Measurements from ENCODE around the gene MARCHF3. TPM values are rescaled to one million over a fixed set of nuclear protein-coding genes. Genes with fewer than 3 reads are reported as not detected.
A peak's percentile ranks its signal among the peaks of the same experiment; 100 is the strongest.

The MARCHF3 gene
- total RNA-seq, 1 donor from 2014 or later, result 16.5 TPM

GRCh38 chr5:127077366-127077765, 47.0 kb upstream of the MARCHF3 start:
- FAIRE-seq (no peak), DNase-seq (ENCODE audit: low read depth) (no peak)
- H2AFZ ChIP-seq (ENCODE audit: low read depth, low read length), result no peak overlapping the region
- H3K4me3 ChIP-seq (ENCODE audit: insufficient read depth, low read depth, low read length), result no peak overlapping the region
- Mint-ChIP-seq H3K27me3 (ENCODE audit: low read depth, unreplicated experiment) (peaks cover 6% of the 10 kb centered on the region), H3K4me3 (ENCODE audit: unreplicated experiment) (no peak overlapping the region), H3K9me3 (ENCODE audit: unreplicated experiment) (peaks cover 1% of the 10 kb centered on the region), H3K36me3 (ENCODE audit: low read depth, unreplicated experiment) (no peaks in the 10 kb centered on the region), H3K4me1 (ENCODE audit: low read depth, unreplicated experiment) (peaks cover 36% of the 10 kb centered on the region), H3K27ac (ENCODE audit: unreplicated experiment) (no peak overlapping the region)
- no peak overlapping the region for H3K4me2 ChIP-seq (ENCODE audit: low read length)
- H3K36me3 ChIP-seq (ENCODE audit: insufficient read depth, low read length), result no peaks in the 10 kb centered on the region
- H4K20me1 ChIP-seq (ENCODE audit: insufficient read depth, low read length), result no peaks in the 10 kb centered on the region
- H3K79me2 ChIP-seq (ENCODE audit: insufficient read depth, low read length), result no peaks in the 10 kb centered on the region
- H3K4me1 ChIP-seq (ENCODE audit: insufficient read depth, low read length), result peaks cover 11% of the 10 kb centered on the region
- no peaks in the 10 kb centered on the region for H3K9me3 ChIP-seq (ENCODE audit: insufficient read depth, low read depth, low read length)
- H3K27ac ChIP-seq (ENCODE audit: low read depth, low read length), result no peak overlapping the region
- no peak overlapping the region for H3K9ac ChIP-seq (ENCODE audit: low read length)
- no peaks in the 10 kb centered on the region for H3K27me3 ChIP-seq (ENCODE audit: insufficient read depth, low read length)
- TF ChIP-seq EZH2 (IDR thresholded peaks at IDR 0.05; ENCODE audit: insufficient read depth, low read length), result no peak
- TF ChIP-seq, protein P1, sequence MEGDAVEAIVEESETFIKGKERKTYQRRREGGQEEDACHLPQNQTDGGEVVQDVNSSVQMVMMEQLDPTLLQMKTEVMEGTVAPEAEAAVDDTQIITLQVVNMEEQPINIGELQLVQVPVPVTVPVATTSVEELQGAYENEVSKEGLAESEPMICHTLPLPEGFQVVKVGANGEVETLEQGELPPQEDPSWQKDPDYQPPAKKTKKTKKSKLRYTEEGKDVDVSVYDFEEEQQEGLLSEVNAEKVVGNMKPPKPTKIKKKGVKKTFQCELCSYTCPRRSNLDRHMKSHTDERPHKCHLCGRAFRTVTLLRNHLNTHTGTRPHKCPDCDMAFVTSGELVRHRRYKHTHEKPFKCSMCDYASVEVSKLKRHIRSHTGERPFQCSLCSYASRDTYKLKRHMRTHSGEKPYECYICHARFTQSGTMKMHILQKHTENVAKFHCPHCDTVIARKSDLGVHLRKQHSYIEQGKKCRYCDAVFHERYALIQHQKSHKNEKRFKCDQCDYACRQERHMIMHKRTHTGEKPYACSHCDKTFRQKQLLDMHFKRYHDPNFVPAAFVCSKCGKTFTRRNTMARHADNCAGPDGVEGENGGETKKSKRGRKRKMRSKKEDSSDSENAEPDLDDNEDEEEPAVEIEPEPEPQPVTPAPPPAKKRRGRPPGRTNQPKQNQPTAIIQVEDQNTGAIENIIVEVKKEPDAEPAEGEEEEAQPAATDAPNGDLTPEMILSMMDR (IDR thresholded peaks at IDR 0.05; ENCODE audit: insufficient read depth, low read depth, low read length), result no peak

DNA sequence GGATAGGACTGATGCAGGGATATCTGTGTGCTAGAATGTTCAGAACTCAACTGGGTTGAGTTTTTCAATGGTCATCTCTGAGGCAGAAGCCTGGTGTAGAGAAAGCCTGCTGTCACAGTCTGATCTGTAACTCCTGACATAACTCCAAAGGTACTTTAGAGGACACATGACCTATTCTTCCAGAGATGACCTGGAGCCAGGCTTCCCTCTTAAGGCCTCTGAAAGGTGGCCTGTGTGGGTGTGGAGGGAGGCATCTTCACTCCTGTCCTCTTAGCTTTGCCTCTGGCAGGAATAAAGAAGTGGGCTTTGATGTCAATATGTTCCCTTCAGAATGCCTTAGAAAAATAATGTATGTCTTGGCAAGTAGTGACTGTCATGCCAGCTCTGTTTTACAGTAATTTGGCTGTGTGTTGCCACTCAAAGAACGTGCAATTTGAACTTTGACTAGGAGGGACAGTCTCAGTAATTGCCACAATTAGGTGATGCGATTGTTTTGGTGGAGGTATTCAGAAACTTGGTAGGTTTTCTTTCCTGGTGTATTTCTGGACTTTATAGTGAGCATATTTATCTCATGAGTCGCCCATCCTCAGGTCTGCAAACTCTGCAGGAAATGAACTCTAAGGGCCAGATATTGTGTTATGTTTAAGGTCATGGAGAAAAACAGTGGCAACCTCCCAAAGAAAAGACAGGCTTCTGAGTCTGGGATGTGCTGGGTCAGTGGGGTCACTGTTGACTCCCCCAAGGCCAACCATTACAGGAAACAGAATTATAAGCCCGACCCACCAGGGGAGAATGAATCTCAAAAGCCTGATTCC, 46.2 kb upstream of the MARCHF3 start:
- H3K36me3 Mint-ChIP-seq (ENCODE audit: low read depth, unreplicated experiment), result no peaks in the 10 kb centered on the region
- no peak overlapping the region for H2AFZ ChIP-seq (ENCODE audit: low read depth, low read length)
- peaks cover 6% of the 10 kb centered on the region for H3K27me3 Mint-ChIP-seq (ENCODE audit: low read depth, unreplicated experiment)
- peaks cover 36% of the 10 kb centered on the region for H3K4me1 Mint-ChIP-seq (ENCODE audit: low read depth, unreplicated experiment)
- H3K4me2 ChIP-seq (ENCODE audit: low read length), result peak overlapping the region; percentile 64
- H3K27ac Mint-ChIP-seq (ENCODE audit: unreplicated experiment), result peak overlapping the region; percentile 5
- TF ChIP-seq, protein P1 (IDR thresholded peaks at IDR 0.05; ENCODE audit: insufficient read depth, low read depth, low read length), result no peak
- TF ChIP-seq EZH2 (IDR thresholded peaks at IDR 0.05; ENCODE audit: insufficient read depth, low read length), result no peak
- peak; percentile 20 for DNase-seq (ENCODE audit: low read depth)
- peaks cover 1% of the 10 kb centered on the region for H3K9me3 Mint-ChIP-seq (ENCODE audit: unreplicated experiment)
- H3K4me3 Mint-ChIP-seq (ENCODE audit: unreplicated experiment), result no peak overlapping the region
- H4K20me1 ChIP-seq (ENCODE audit: insufficient read depth, low read length), result no peaks in the 10 kb centered on the region
- no peaks in the 10 kb centered on the region for H3K79me2 ChIP-seq (ENCODE audit: insufficient read depth, low read length)
- peak; percentile 69 for FAIRE-seq
- H3K9me3 ChIP-seq (ENCODE audit: insufficient read depth, low read depth, low read length), result no peaks in the 10 kb centered on the region
- H3K4me1 ChIP-seq (ENCODE audit: insufficient read depth, low read length), result peaks cover 11% of the 10 kb centered on the region
- H3K27ac ChIP-seq (ENCODE audit: low read depth, low read length), result no peak overlapping the region
- H3K36me3 ChIP-seq (ENCODE audit: insufficient read depth, low read length), result no peaks in the 10 kb centered on the region
- H3K9ac ChIP-seq (ENCODE audit: low read length), result no peak overlapping the region
- H3K4me3 ChIP-seq (ENCODE audit: insufficient read depth, low read depth, low read length), result no peak overlapping the region
- H3K27me3 ChIP-seq (ENCODE audit: insufficient read depth, low read length), result no peaks in the 10 kb centered on the region

GRCh38 chr5:127074466-127074865, 44.1 kb upstream of the MARCHF3 start:
- Mint-ChIP-seq H3K36me3 (ENCODE audit: low read depth, unreplicated experiment) (no peaks in the 10 kb centered on the region), H3K4me3 (ENCODE audit: unreplicated experiment) (no peak overlapping the region), H3K4me1 (ENCODE audit: low read depth, unreplicated experiment) (peaks cover 29% of the 10 kb centered on the region), H3K27me3 (ENCODE audit: low read depth, unreplicated experiment) (peaks cover 6% of the 10 kb centered on the region), H3K9me3 (ENCODE audit: unreplicated experiment) (peaks cover 1% of the 10 kb centered on the region), H3K27ac (ENCODE audit: unreplicated experiment) (no peak overlapping the region)
- H3K27ac ChIP-seq (ENCODE audit: low read depth, low read length), result no peak overlapping the region
- H4K20me1 ChIP-seq (ENCODE audit: insufficient read depth, low read length), result no peaks in the 10 kb centered on the region
- H3K9ac ChIP-seq (ENCODE audit: low read length), result no peak overlapping the region
- no peak overlapping the region for H2AFZ ChIP-seq (ENCODE audit: low read depth, low read length)
- H3K4me2 ChIP-seq (ENCODE audit: low read length), result no peak overlapping the region
- no peak overlapping the region for H3K4me3 ChIP-seq (ENCODE audit: insufficient read depth, low read depth, low read length)
- DNase-seq (ENCODE audit: low read depth), result peak; percentile 27
- H3K27me3 ChIP-seq (ENCODE audit: insufficient read depth, low read length), result no peaks in the 10 kb centered on the region
- no peak for FAIRE-seq
- TF ChIP-seq EZH2 (IDR thresholded peaks at IDR 0.05; ENCODE audit: insufficient read depth, low read length), result no peak
- TF ChIP-seq, protein P1 (IDR thresholded peaks at IDR 0.05; ENCODE audit: insufficient read depth, low read depth, low read length), result no peak
- H3K9me3 ChIP-seq (ENCODE audit: insufficient read depth, low read depth, low read length), result no peaks in the 10 kb centered on the region
- peaks cover 11% of the 10 kb centered on the region for H3K4me1 ChIP-seq (ENCODE audit: insufficient read depth, low read length)
- no peaks in the 10 kb centered on the region for H3K79me2 ChIP-seq (ENCODE audit: insufficient read depth, low read length)
- H3K36me3 ChIP-seq (ENCODE audit: insufficient read depth, low read length), result no peaks in the 10 kb centered on the region
